Measurements from ENCODE around the gene NOX3. TPM values are rescaled to one million over a fixed set of nuclear protein-coding genes. Genes with fewer than 3 reads are reported as not detected.

NOX3 gene
- total and polyA plus RNA-seq, 9 of the 15 experiments (the other 6 are each of a cell fraction or from before 2014, with no cell fraction given): not detected

GRCh38 chr6:155493694-155494143 is 38.1 kb upstream of the NOX3 start:
- H3K27me3 ChIP-seq (ENCODE audit: control insufficient read depth in 2 of 2, insufficient read depth in 2 of 2, low read length in 2 of 2): no peaks in the 10 kb centered on the region
- intact Hi-C loops (cut with micrococcal nuclease): no loop called here
- FAIRE-seq: no peak
- 0% methylated on average over 4 of the region's 4 CpGs for WGBS (ENCODE audit: insufficient coverage, low coverage, missing lambda C conversion rate)
- no peaks in the 10 kb centered on the region for H3K79me2 ChIP-seq (ENCODE audit: control insufficient read depth, insufficient read depth, low read length)
- in situ Hi-C loops (cut with MboI): no loop called here
- H3K4me1 ChIP-seq (replicated peaks in 1 of 2; ENCODE audit: control insufficient read depth in 2 of 2, insufficient read depth in 2 of 2, low read length in 2 of 2): no peaks in the 10 kb centered on the region
- no peak overlapping the region for H2AFZ ChIP-seq (ENCODE audit: low read depth, low read length)
- H4K20me1 ChIP-seq (replicated peaks; ENCODE audit: control insufficient read depth, insufficient read depth, low read length): no peaks in the 10 kb centered on the region
- ChIA-PET POLR2A (no interaction called here), CTCF (ENCODE audit: low intra/inter-chr PET ratio) (no interaction called here)
- no peak overlapping the region for H3K27ac ChIP-seq (ENCODE audit: extremely low read depth, low read depth, low read length)
- no peaks in the 10 kb centered on the region; the same call in 1 of the 2 replicates for H3K9me3 ChIP-seq (replicated peaks; ENCODE audit: control insufficient read depth, insufficient read depth, low read depth, low read length)
- H3K4me2 ChIP-seq (ENCODE audit: insufficient read depth, low read length): no peak overlapping the region
- no TSS peak for BruUV-seq (replicated peaks)
- H3K9me1 ChIP-seq (ENCODE audit: control insufficient read depth, insufficient read depth, low read length): no peaks in the 10 kb centered on the region
- no peak for TF ChIP-seq PTTG1 (tag; IDR thresholded peaks at IDR 0.05; ENCODE audit: low read depth)
- no peak for TF ChIP-seq EP300 (IDR thresholded peaks at IDR 0.05; ENCODE audit: low read length)
- peak; percentile 40; the same call in 1 of the 2 replicates for TF ChIP-seq FOSL1 (tag; conservative IDR thresholded peaks at IDR 0.05)
- no peak for TF ChIP-seq DLX4 (CRISPR knock-in tag; IDR thresholded peaks at IDR 0.05)
- no peaks in the 10 kb centered on the region for H3K36me3 ChIP-seq (ENCODE audit: control insufficient read depth, insufficient read depth, low read length)
- no peak for DNase-seq (ENCODE audit: extremely low read depth in 1 of 4, low spot score in 3 of 4)
- no peak for ATAC-seq
- H3K9ac ChIP-seq (ENCODE audit: insufficient read depth in 1 of 2, low read depth in 2 of 2, low read length in 2 of 2): no peak overlapping the region
- no peak overlapping the region for H3K4me3 ChIP-seq

- Histone ChIP-seq H3K9ac (ENCODE audit: insufficient read depth in 1 of 2, low read depth in 2 of 2, low read length in 2 of 2) (no peak overlapping the region), H3K4me2 (ENCODE audit: insufficient read depth, low read length) (no peak overlapping the region)
- TF ChIP-seq STAT6 (CRISPR knock-in tag; IDR thresholded peaks at IDR 0.05) (no peak), FOXM1 (IDR thresholded peaks at IDR 0.05; ENCODE audit: low read depth) (no peak), FOXM1 (CRISPR knock-in tag; IDR thresholded peaks at IDR 0.05; ENCODE audit: low read depth) (no peak), ZKSCAN8 (CRISPR knock-in tag; IDR thresholded peaks at IDR 0.05) (no peak)
- TF ChIP-seq, protein P1, sequence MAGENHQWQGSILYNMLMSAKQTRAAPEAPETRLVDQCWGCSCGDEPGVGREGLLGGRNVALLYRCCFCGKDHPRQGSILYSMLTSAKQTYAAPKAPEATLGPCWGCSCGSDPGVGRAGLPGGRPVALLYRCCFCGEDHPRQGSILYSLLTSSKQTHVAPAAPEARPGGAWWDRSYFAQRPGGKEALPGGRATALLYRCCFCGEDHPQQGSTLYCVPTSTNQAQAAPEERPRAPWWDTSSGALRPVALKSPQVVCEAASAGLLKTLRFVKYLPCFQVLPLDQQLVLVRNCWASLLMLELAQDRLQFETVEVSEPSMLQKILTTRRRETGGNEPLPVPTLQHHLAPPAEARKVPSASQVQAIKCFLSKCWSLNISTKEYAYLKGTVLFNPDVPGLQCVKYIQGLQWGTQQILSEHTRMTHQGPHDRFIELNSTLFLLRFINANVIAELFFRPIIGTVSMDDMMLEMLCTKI (IDR thresholded peaks at IDR 0.05; ENCODE audit: partially characterized antibody): no peak
- TF ChIP-seq, protein P2, sequence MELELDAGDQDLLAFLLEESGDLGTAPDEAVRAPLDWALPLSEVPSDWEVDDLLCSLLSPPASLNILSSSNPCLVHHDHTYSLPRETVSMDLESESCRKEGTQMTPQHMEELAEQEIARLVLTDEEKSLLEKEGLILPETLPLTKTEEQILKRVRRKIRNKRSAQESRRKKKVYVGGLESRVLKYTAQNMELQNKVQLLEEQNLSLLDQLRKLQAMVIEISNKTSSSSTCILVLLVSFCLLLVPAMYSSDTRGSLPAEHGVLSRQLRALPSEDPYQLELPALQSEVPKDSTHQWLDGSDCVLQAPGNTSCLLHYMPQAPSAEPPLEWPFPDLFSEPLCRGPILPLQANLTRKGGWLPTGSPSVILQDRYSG (tag; conservative IDR thresholded peaks at IDR 0.05; ENCODE audit: low read depth): no peak
These were observed 37.5 kb upstream of the NOX3 start for GRCh38 chr6:155493026-155493693.

More at GRCh38 chr6:155493026-155493693, 37.5 kb upstream of the NOX3 start:
- Histone ChIP-seq H3K4me3 (no peak overlapping the region), H3K9me3 (replicated peaks; ENCODE audit: control insufficient read depth, insufficient read depth, low read depth, low read length) (no peaks in the 10 kb centered on the region; the same call in 1 of the 2 replicates), H4K20me1 (replicated peaks; ENCODE audit: control insufficient read depth, insufficient read depth, low read length) (no peaks in the 10 kb centered on the region), H3K79me2 (ENCODE audit: control insufficient read depth, insufficient read depth, low read length) (no peaks in the 10 kb centered on the region), H3K4me1 (replicated peaks in 1 of 2; ENCODE audit: control insufficient read depth in 2 of 2, insufficient read depth in 2 of 2, low read length in 2 of 2) (no peaks in the 10 kb centered on the region), H3K27me3 (ENCODE audit: control insufficient read depth in 2 of 2, insufficient read depth in 2 of 2, low read length in 2 of 2) (no peaks in the 10 kb centered on the region), H2AFZ (ENCODE audit: low read depth, low read length) (no peak overlapping the region), H3K36me3 (ENCODE audit: control insufficient read depth, insufficient read depth, low read length) (no peaks in the 10 kb centered on the region), H3K27ac (ENCODE audit: extremely low read depth, low read depth, low read length) (no peak overlapping the region), H3K9me1 (ENCODE audit: control insufficient read depth, insufficient read depth, low read length) (no peaks in the 10 kb centered on the region)
- WGBS (ENCODE audit: insufficient coverage, low coverage, missing lambda C conversion rate): 2% methylated on average over 3 of the region's 3 CpGs
- ChIA-PET POLR2A (no interaction called here), CTCF (ENCODE audit: low intra/inter-chr PET ratio) (no interaction called here)
- no peak for ATAC-seq
- BruUV-seq (replicated peaks): no TSS peak
- intact Hi-C loops (cut with micrococcal nuclease): no loop called here
- FAIRE-seq: no peak
- no peak for DNase-seq (ENCODE audit: extremely low read depth in 1 of 4, low spot score in 3 of 4)
- in situ Hi-C loops (cut with MboI): no loop called here

All from K562 (cell line).